Fibroblast of skin of right biceps (primary cell): Measurements from ENCODE around the gene MRGPRF.

ENCODE experiments used
- DNase-seq: peaks from one replicate; pipeline ENCODE4 v3.0.0-alpha.2; 2013

The MRGPRF gene

DNA sequence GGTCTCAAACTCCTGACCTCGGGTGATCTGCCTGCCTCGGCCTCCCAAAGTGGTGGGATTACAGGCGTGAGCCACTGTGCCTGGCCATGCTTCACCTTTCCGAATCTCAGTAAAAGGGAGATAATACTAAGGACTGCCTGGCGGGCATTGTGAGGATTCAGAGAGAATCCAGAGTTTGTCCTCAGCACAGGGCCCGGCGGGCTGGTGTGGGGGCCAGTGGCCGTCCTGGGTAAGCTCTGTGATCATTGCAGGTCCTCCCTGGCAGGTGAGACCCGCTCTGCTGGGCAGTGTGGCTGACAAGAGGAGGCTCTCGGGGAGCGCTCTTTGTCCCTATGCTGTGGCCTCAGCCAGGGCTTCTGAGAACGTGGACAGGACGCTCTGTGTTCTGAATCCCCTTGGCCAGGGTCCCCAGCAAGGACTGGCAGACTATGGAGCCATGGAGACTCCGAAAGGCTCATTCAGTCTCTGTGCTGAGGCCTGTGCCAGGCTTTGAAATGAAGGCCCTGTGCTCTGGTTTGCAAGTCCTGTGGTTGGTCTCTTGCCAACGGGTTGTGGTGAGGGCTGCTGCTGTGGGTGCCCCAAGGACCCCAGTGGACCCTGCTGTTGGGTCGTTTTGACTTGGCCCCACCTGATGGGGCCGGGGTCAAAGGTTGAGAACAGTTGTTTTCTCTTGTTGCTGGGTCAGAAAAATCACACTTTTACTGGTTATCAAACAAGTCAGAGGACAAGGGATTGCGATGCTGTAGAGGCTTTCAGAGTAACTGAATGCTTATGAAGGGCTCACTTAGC is 37.7 kb upstream of the MRGPRF start:
- no peak for DNase-seq

DNA sequence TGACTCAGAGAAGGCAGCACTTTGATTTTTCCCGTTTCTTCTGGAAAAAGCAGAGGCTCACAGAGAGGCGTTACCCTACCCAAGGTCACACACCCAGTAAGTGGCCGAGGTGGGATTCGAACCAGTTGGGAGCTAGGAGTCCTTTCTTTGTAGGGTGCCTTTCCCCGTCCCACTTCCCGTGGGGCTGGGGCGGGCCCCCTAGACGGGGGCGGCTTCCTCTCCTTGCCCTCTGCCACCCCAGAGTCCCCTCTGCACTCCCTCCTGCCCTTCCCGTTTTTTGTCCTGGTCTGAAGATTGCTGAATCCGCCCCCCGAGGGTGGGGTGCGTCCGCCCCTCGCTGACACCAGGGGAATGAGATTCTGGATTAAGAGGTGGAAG is 36.4 kb upstream of the MRGPRF start:
- DNase-seq = no peak

DNA sequence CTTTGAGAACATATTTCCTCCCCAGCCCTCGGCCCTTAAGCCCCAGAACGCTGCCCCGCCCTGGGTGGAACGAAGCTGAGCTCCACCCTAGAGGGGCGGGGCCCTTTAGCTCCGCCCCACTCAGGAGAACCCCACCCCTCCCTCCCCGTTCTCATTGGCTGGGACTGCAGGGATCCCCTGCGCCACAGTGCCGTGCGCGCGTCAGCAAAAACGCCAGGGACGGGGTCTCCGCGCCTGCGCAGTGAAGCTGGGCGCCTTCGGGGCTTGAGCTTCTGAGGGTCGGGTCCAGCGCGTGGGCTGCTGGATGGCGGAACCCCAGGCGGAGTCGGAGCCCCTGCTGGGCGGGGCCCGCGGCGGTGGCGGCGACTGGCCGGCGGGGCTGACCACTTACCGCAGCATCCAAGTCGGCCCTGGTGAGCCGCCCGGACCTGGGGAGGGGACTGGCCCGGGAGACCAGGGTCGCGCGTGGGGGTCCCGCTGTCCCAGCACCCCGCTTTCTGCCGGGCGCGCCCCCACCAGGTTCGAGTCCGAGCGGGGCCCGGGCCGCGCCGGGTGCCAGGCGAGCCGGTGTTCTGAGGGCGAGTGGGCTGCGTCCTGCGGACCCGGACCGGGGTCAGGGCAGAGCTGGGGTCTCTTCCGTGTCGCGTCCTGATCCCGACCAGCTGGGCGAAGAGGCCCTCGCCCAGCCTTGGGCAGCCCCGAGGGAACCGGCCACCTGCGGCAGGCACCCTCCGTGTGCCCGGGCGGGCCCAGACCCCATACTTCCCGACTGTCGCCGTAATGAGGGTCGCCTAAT is 35.8 kb upstream of the MRGPRF start, which contains the start of gene TPCN2:
TSS of gene TPCN2 (plus strand) at position 239 of the 796 bp plus-strand sequence. CDS start at position 305, 66 bp downstream.
- DNase-seq = peak; percentile 96

DNA sequence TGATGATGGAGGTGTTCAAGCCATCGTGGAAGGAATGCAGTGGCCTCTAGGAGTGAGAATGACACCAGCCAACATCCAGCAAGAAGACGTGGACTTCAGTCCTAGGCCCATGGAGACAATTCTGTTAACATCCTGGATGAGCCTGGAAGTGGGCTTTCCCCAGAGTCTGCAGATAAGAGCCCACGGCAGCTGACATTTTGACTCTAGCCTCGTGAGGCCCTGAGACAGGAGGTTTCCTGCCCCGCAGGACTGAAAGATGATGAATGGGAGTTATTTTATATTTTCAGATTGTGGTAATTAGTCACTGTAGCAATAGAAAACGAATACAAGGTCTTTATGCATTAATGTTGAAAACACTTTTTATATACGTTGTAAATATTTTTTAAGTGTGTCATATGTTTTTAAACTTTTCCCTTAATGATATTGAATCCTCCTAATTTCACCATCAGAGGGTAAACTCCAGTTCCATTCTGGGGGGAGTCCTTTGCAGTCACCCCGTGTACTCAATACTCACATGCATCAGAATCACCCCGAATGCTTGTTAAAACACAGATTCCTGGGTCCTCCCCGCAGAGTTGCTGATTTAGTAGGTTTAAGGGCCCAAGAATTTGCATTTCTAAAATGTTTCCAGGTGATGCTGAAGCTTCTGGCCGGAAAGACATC is 35.1 kb upstream of the MRGPRF start:
- DNase-seq = peak; percentile 23

DNA sequence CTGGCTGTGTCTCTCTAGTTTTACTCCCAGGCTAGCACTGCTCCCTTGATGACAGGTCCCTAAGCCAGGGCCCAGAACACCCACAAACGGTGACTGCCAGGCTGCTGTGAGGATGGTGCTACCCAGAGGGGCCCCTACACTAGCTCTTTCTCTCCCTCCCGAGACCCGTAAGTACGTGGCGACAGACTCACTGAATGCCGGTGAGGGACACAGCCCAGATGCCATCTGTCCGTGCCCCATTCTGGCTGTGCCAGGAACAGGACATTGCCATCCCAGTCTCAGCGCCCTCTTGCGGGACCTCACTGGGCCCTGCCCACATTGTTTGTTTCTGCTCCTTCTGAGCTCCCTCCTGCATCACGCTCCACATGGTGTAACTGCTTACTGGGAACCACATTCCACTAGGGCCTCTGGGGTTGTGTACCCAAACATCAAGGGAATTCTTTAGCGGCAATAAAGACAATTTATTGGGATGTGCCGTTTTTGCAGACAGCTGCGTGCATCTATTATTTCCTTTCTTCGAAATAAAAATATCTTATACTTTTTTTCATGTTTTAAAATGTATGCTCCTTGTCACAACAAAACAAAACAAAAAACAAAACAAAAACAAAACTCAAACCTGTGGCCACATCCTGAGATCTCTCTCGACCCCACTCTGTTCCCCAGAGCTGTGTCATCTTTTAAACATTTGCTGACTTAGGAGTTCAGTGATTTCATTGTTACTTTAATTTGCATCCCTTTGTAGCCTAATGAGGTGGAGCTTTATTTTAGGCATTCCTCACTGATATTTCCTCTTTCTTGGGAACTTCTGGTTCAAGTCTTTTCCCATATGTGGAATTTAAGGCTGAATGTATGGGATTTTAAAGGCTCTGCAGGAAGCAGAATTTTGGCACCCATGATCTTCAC is 31.3 kb upstream of the MRGPRF start:
- DNase-seq = peak; percentile 84

DNA sequence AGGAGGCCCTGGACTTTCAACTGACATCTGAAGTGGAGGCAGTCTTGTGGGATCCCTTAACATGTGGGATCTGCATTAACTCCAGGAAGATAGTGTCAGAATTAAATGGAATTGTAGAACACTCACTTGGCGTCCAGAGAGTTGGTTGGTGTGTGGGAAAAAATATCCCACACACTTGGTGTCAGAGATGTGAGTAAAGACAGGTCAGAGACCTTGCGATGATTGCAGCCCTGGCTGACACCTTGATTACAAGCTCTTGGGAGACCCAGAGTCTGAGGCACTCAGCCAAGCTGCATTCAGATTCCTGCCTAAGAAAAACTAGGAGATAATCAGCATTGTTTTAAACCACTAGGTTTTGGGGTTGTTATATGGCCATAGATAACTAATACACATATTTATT is 28.5 kb upstream of the MRGPRF start:
- peak; percentile 51 for DNase-seq

DNA sequence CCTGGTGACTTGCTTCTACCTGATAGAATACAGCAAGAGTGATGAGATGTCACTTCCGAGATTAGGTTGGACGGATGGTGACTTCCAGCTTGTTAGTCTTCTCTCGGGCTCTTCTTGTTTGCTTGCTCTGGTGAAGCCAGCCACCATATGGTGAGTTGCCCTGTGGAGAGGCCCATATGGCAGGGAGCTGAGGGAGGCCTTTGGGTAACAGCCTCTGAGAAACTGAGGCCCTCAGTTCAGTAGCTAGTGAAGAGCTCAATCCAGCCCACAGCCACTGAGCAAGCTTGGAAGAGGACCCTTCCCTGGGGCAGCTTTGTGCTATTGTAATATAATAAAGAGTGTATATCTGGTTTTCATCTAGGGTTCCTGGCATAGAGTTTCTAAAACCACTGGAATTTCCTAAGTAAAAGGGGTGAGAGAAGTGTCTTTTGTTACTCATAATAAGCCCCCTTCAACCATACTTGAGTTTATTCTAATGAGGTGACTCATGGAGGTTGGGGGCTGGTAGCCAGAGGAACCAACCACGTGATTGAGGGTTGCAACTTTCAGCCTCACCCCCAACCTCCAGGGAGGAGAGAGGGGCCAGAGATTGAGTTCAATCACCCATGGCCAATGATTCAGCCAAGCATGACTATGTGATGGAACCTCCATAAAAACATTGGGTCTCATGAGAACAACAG is 27.7 kb upstream of the MRGPRF start:
- DNase-seq = peak; percentile 97

DNA sequence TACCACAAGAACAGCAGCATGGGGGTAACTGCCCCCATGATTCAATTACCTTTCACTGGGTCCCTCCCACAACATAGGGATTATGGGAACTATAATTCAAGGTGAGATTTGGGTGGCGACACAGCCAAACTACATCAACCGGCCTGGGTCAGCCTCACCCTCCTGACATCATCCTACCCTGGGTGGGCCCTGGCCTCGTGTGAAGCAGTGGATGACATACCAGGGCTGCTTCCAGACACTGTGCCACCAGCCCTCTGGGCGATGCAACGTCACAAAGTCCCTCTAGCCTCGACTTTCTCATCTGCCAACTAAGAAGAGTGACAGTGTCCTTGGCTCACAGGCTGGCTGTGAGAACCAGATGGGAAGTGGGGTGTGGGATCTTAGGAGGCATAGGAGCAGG is 27.0 kb upstream of the MRGPRF start:
- DNase-seq = peak; percentile 17

DNA sequence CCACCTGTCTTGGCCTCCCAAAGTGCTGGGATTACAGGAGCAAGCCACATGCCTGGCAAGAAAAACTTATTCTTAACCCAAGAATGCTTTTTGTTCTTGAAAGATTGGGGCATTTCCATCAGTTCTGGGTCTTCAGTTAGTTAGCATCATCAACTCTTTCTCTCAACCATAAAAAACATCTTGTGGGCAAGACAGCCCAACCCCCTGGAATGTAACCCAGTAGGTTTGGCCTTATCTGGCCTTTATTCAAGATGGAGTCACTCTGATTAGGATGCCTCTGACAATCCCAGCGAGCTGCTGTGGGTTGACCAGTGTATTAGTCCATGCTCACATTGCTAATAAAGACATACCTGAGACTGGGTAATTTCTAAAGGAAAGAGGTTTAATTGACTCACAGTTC is 26.5 kb upstream of the MRGPRF start:
- DNase-seq = peak; percentile 59

DNA sequence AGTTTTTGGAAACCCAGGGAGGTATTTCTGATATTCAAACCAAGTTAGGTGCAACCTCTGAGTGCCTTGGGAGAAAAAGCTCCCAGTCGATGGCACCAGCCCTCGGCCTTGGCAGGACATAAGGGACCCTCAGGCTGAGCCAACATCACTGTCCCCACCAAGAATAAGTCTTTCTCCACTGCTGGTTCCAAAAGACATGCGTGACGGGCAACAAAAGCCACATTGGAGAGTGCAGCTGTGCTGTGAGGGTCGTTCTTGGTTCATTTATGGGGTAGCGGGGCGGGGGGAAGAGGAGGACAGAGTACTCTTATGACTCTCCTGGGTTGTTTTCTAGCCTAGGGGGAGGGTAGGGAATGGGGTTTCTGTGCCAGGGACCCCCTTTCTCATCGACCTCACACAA is 24.5 kb upstream of the MRGPRF start:
- DNase-seq = no peak

DNA sequence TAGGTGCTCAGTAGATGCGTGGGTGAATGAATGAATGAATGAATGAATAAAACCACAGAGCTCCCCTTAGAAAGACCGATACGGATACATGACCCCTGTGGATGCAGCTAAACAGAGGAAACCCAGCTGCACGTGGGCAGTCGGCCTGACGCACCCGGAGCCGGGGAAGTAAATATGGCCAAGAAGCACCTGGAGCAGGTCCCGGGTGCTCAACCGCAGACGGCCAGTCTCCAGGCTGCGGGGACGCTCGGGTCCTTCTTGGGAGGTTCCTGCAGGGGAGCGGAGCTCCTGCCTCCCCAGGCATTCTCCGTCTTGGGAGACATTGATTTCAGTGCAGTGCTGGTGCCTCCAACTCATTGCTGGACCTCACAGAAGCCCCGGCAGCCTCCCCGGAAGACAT is 24.0 kb upstream of the MRGPRF start:
- DNase-seq = no peak

DNA sequence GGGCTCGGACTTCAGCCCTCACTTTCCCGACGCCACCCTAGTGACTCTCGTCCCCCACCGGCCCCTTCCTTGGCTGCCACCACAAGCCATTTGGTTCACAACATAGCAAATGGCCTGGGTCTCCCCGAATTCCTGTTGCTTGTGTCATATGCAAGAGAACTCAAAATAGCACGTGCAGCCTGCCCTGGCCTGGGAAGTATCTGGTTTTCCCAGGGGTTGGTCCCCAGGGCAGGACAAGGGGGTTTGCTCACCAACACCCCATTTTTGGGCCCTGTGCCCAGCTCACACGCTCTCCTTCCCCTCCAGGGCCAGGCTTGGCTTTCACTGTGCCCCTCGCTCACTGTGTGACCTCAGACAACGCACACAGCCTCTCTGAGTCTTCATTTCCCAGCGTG is 22.9 kb upstream of the MRGPRF start:
- peak; percentile 73 for DNase-seq

DNA sequence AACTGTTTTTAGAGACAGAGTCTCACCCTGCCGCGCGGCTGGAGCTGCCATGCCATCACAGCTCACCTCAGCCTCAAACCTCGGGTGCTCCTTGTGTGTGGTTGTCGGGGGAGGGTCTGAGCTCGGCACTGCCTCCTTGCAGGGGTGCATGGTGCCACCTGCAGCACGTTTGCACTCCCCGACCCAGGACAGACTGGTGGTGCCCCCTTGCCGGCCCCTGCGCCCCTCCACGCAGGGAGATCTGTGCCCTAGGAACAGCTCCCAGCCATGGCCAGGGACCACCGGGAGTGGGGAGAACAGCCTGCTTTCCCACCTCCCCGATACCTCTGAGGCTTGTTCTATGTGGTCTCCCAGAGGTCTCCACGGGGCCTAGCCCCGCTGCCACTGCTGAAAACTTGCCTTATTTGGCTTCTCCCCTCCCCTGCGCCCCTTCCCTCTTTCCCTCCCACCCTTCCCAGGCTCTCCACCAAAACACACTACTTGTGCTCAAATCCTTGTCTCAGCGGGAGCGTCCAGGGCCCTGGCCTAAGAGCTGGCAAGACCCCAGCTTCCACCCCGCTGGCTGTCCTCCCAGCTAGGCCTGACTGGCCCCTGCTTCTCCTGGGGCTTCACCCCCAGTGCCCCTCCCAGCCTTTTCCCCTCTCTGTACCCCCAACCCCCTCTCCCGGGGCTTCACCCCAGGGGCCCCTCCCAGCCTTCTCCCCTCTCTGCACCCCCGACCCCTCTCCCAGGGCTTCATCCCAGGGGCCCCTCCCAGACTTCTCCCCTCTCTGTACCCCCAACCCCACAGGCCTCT is 22.3 kb upstream of the MRGPRF start:
- DNase-seq = no peak

DNA sequence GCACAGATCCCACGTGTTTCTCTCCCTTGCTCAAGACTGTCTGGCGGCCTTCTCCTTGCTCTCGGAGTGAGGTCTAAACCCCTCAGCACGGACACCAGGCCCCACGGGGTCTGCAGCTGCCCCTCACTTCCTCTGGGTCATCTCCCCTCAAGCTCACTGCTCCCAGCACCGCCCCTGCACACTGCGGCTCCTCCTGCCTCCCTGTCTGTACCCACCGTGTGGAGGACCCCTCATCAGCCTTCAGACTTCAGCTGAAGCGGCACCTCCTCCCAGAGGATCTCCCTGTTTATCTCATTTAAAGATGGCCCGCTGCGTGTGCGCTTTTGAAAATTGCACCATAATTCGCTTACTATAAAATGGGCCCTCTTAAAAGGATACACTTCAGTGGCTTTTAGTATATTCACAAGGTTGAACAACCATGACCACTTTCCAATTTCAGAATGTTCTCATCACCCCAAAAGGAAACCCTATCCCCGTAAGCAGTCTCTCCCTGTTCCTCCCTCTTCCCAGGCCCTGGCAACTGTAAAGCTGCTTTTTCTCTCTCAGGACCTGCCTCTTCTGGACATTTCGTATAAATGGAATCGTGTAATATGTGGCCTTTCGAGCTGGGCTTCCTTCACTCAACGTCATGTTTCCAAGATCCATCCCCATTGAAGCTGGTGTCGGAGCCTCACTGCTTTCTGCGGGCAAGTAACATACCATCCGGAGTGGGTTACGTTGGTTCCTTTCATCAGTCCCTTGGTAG is 21.2 kb upstream of the MRGPRF start:
- DNase-seq = no peak

DNA sequence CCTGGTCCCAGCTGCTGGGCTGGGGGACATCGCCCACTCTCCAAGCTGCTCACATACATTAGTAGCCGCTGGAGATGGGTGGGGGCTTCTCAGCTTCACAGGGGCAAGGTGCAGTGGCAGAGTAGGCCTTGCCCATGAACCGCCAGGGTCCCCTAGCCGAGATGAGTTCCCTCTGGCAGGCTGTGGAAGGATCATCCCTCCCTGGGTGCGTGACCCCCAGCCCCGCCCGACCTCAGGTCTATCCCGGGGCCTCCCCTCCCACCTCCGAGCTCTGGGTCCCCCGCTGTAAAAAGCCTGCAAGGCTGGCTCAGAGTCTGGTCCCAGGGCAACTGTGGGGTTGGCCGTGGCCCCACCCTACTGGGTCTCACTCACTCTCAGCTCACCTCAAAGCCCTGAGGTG is 20.4 kb upstream of the MRGPRF start:
- DNase-seq = no peak

DNA sequence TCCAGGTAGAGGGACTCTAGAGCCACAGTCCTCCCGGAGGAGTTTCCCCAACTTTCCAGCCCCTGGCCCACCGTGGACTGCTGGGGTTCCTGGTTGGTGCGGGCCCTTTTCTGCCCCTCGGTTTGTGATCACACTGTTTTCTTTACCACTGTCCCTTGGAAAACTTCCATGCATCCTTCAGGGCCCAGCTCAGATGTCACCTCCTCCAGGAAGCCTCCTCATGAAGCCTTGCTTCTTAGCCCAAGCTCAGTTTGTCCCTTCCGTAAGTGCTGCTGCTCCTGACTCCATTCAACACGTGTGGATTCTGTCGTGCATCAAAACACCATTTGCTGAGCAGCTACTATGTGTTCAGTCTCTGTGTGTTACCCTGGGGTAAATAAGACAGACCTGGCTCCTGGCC is 19.8 kb upstream of the MRGPRF start:
- DNase-seq = no peak

DNA sequence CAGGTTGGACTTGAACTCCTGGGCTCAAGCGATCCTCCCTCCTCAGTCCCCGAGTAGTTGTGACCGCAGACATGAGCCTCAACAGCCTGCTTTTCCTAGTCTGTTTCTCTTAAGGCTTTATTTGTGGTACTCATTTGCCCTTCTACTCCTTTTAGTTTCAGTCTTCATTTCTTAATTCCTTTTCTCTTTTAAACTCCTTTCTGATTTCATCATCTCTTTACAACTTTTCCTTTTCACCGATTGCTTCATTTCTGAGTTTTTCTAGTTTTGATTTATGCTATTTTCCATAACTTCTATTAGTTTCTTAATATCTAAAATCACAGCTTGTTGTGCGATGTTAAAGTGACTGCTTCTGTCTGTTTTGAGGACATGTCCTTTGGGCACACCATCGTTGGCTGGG is 17.3 kb upstream of the MRGPRF start:
- DNase-seq = no peak

DNA sequence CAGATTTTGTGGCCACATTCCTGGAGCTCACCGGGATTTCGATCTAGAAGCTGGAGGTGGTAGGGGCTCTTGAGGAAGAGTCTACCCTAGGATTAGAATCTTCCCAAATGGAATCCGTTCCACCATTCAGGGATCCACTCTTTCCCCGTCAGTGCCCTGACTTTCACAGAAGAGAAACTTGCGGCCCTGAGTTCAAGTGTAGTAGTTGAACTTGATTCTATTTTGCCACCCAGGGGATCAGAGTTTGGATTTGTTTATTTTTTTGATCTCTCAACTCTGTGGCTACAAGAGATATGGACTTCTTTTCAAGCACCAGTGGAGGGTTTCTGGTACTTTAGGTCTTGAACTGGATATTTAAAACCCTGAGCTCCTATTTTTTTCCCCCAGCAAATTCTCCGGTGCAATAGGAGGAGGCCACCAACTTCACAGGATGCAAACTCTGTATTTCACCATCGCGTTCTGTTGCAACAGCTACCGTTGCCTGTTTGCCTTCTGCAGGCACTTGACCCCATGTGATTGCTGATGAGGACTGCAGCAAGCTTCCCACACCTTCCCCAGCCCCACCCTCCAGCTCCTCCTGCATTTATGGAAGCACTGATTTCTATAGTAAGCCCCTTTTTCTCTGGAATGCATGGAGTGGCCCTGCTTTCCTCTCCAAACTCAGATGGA is 14.8 kb upstream of the MRGPRF start:
- no peak for DNase-seq

DNA sequence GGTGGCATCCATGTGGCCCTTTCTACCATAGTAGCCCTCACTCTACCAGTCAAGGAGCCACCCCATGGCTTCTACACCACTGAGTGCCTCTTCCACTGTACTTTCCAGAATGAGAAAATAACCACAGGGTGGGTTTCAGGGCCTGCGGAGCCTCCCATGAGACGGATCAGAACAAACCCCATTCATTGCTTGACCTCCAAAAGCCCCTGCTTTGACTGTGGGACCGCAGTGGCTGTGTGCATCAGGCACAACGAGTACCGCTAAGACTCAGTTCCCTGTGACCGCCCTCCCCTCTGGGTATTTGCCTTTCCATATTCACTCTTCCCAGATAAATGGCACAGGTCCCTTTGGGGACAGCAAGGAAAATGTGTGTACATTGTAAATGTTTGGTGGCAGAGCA is 11.5 kb upstream of the MRGPRF start:
- DNase-seq = no peak

DNA sequence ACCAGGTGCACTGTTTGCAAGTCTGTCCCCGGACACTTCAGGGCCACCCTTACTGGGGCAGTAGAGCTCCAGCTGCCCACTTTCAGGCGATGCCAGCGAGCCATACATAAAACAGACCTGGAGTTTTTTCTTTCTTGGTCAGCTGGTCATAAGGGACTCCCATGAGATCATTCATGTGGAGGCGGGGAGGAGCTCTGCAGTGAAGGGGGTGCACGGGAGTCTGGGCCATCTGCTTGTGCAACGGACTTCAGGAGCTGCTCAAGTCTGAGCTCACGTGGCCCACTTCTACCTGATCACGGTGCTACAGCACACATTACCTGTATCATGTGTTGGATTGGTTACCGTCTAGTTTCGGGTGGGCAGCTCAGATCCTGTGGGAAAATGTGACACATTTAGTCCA is 9.2 kb upstream of the MRGPRF start:
- DNase-seq = no peak
